DMS53 treated with DMSO at 0.1 percent for 48 hours (cell line): ENCODE data around the gene FRYL.
"Not testable (repeated sequence)": the region's sequence is repeated elsewhere in the genome, so short reads cannot be mapped to it uniquely, and the experiment has no call there.

ENCODE experiments used
- DNase-seq: peaks from one replicate; lab custom pipeline; 2025; ENCODE audit not compliant: unreplicated experiment; lab: John Stamatoyannopoulos, UW

FRYL gene

DNA sequence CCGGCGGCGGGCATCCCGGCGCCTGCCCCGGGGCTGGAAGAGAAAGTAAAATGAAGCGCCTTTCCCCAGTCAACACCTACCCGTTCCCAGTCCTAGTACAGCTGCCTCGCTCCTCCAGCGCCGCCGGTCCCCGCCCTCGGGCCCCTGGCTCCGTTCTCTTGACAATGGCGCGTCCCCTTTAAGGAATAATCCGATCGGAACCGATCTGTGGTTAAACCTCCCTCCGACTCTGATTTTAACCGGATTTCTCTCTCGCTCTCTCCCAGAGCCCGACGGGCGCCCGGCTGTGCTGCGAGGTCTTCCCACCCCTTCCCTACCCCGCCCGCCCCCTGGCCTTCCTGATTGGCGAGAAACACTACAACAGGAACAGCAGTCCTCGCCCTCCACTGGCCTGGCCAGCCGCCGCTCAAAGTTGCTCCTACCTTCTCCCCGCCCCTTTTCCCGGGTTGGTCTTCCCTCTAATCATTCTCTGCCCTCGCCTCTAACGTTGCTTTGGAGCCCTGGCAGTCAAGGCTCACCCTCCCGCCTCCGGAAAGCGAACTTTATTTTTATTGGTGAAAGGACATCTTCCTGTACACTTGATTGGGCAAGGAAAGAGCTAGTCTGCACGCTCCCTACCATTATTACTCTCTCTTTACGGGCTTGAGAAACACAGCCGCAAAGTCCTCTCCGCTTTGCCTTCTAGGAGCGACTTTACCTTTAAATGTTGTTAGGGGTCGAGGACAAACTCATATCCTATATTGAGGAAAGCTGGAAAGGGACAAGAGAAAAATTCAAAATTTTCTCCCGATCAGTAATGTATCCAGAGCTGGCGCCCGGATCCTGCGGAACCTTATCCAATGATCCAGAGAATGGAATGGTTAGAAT is at the start of gene FRYL:
Gene FRYL (minus strand): TSS at position 282 of the 867 bp plus-strand sequence. CDS start 145,869 bp downstream, outside the sequence.
- DNase-seq = peak; percentile 100

DNA sequence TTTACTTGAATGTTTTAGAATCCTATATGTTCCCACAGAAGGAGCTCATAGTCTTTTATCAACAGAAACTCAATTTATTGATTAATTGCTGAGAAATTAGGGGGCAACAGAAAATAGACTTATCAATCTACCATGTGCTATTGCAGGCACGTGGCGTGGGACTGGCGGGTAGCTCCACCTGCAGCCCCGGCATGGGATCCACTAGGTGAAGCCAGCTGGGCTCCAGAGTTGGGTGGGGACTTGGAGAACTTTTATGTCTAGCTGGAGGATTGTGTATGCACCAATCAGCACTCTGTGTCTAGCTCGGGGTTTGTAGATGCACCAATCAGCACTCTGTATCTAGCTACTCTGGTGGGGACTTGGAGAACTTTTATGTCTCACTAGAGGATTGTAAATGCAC is 47.5 kb upstream of the FRYL start:
- no peak for DNase-seq

DNA sequence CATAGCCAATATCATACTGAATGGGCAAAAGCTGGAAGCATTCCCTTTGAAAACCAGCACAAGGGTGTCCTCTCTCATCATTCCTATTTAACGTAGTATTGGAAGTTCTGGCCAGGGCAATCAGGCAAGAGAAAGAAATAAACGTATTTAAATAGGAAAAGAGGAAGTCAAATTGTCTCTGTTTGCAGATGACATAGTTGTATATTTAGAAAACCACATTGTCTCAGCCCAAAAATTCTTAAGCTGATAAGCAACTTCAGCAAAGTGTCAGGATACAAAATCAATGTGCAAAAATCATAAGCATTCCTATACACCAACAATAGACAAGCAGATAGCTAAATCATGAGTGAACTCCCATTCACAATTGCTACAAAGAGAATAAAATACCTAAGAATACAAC is 41.4 kb upstream of the FRYL start:
- not testable (repeated sequence) for DNase-seq

DNA sequence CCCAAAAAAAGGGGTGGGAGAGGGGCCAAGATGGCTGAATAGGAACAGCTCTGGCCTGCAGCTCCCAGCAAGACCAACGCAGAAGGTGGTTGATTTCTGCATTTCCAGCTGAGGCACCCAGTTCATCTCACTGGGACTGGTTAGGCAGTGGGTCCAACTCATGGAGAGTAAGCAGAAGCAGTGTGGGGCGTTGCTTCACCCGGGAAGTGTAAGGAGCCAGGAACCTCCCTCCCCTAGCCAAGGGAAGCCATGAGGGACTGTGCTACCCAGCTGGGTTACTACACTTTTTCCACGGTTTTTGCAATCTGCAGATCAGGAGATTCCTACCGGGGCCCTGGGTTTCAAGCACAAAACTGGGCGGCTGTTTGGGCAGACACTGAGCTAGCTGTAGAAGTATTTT is 36.9 kb upstream of the FRYL start:
- no peak for DNase-seq

DNA sequence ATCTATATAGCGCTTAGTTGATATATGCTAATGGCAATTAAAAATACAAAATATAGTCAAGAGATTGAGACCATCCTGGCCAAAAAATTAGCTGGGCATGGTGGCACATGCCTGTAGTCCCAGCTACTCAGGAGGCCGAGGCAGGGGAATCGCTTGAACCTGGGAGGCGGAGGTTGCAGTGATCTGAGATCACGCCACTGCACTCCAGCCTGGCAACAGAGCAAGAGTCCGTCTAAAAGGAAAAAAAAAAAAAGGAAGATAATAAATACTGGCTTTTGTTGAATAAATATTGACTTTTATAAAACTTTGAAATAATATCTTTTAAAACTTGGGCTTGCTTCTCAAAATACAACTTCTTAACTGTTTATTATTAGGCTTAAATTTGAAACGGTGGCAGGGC is 36.2 kb upstream of the FRYL start:
- not testable (repeated sequence) for DNase-seq

DNA sequence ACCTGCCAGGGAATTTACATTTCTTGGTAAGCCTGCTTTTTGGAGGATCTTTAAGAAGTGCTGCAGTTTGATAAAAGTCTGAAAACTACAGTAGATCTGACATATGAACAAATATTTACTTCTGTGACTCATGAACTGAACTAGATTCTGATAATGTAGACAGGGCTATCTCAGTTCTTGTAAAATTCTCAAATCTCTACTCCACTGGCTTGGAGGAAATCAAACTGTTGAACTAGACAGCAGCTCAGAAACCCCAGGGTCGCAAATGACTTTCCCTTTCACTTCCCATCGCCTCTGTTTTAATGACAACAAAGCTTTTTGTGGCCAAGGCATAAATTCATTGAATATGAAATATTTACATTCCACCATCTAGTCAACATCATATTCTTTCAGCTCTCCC is 35.4 kb upstream of the FRYL start:
- peak; percentile 17 for DNase-seq

DNA sequence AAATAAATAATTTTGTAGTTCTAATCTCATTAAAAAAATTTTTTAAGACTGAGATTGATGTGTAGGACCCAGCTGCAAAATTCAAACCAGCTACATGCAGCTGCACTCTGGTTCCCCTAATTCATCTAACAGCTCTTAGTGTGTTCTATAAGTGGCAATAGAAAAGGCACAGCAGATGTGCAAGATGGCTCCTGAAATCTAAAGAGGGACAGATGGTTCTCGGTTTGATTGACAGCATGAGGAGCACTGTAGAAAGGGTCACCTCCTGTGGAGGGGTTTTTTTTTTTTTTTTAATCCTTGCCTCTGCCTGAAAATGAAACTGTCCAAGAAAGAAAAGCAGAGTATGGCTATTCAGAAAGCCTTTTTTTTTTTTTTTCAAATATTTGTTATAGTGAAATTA is 33.9 kb upstream of the FRYL start:
- peak; percentile 85 for DNase-seq

DNA sequence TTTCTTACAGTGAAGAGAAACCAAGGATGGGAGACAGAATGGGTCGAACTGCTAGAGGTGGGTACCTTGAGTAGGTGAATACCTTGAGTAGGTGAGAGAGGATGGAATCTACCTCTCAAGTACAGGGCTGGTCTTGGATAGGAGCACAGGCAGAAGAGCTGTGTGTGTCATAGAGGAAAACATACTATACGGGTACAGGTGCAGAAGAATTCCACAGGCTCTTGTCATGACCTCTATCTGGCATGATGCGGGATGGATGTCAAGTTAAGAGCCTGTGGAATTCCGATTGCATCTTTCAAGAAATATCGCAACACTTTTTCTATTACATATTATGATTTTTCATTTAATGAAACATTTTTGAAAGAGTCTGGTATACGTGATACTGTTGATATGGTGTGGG is 32.8 kb upstream of the FRYL start:
- no peak for DNase-seq

DNA sequence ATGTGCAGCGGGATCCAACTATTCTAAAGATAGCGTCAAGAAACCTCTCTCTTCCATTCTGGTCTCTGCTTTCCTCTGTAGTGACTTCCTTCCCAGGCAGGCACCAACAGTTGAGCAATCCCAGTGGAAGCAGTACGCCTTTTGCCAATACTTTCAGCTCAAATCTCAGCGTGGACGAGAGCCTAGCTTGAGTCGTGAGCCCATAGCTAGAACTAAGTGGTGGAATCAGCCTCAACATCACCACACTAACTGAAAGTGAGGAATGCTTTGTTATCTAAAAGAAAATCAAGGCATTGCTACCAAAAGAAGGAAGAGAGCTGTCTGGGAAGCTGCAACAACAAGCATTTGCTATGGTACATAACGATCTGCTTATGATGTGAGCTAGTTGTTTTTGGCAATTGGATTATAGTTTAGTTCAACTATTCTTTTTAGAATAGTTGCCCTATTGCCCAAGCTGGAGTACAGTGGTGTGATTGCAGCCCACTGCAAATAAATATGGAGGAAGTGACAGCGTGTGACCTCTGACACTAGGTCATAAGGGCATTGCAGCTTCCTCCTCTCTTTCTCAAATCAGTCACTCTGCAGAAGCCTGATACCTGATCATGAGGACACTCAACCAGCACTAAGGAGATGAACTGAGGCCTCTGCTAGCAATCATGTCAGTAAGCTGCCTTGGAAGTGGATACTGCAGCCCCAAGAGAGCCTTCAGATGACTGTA is 24.7 kb upstream of the FRYL start:
- DNase-seq = no peak

DNA sequence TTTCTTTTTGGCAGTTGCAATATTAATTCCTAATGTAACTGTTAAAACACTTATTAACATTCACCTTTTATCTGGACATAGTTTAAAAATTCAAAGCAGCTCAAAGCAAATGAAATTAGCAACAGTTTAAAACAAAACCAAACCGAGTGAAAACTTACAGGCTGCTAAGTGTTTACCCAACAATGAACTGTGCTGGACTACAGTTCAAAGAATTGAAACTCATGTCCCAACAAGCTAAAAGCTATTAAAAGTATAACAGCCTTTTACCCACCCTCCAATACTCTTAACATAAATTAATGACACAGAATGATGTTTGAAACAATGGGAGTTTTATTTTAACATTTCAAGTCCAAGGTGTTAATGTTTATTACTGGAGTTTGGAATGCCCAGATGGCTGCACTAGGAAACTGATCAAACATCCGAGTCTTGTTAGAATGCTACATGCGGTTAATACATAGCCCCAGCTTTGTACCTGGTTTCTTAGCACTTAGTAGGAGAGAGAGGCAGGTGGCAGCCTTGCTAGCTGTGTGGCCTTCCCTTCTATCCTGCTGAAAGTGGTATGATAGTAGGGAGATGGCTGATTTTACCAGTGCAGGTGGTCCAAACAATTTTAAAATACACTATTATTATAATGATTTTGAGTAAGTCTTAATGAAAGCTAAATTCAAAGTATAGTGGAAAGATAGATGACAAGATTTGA is 21.1 kb upstream of the FRYL start:
- no peak for DNase-seq

DNA sequence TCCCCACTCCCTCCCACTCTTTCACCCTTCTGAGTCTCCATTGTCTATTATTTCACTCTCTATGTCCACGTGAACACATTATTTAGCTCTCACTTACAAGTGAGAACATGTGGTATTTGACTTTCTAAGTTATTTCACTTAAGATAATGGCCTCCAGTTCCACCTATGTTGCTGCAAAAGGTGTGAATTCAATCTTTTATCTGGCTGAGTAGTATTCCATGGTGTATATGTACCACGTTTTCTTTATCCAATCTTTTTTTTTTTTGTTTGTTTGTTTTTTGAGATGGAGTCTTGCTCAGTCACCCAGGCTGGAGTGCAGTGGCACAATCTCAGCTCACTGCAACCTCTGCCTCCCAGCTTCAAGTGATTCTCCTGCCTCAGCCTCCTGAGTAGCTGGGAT is 20.1 kb upstream of the FRYL start:
- not testable (repeated sequence) for DNase-seq

DNA sequence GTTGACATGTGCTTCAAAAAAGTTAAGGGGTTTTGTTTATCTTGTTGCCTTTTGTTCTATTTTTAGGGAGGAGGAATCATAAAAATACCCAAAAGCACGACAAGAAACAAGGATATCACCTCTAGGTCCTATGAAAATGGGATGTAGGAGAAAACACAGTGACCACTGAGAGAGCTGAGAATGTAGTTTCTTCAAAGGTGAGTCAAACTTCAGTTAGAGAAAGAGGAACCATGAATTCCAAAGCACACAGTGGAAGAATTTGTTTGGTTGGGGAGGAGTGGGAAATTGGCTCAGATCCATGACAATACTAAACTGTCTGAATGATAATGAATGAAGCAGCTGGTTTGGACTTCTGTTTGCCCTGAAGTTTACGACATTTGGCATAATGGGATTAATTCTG is 19.1 kb upstream of the FRYL start:
- no peak for DNase-seq

DNA sequence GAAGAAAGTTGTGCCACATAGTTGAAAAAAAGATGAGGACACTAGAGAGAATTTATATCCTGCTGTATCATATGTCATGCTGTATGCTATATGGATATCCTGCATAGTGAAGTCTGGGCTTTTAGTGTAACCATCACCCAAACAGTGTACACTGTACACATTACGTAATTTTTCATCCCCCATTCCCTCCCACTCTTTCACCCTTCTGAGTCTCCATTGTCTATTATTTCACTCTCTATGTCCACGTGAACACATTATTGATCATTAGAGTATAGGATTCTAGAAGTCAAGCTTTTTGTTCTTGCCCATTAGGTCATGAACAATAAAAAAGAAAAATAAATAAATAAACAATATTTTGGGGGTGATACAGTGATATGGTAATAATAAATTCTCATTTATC is 18.0 kb upstream of the FRYL start:
- no peak for DNase-seq

DNA sequence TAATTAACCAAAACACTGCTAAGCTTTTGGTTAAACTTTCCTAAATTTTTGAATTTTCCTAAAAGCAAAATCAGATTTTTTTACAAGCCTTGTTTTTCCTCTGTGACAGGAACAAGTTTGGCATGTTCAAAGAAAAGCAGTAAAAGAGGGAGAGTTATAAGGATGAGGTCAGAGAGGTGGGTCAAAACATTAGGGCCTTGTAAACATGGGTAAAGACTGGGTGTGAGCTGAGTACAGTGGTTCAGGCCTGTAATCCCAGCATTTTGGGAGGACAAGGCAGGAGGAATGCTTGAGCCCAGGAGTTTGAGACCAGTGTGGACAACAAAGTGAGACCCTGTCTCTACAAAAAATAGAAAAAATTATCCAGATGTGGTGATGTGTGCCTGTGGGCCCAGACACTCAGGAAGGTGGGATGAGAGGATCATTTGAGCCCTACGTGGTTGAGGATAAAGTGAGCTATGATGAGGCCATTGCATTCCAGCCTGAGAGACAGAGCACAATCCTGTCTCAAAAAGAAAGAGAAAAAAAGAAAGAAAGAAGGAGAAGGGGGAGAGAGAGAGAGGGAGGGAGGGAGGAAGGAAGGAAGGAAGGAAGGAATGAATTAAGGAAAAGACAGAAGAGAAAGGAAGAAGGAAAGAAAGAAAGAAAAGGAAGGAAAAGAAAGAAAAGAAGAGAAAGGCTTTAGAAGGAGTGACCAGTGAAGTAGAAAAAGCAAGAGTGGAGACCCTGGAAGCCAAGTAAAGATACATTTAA is 17.0 kb upstream of the FRYL start:
- no peak for DNase-seq

DNA sequence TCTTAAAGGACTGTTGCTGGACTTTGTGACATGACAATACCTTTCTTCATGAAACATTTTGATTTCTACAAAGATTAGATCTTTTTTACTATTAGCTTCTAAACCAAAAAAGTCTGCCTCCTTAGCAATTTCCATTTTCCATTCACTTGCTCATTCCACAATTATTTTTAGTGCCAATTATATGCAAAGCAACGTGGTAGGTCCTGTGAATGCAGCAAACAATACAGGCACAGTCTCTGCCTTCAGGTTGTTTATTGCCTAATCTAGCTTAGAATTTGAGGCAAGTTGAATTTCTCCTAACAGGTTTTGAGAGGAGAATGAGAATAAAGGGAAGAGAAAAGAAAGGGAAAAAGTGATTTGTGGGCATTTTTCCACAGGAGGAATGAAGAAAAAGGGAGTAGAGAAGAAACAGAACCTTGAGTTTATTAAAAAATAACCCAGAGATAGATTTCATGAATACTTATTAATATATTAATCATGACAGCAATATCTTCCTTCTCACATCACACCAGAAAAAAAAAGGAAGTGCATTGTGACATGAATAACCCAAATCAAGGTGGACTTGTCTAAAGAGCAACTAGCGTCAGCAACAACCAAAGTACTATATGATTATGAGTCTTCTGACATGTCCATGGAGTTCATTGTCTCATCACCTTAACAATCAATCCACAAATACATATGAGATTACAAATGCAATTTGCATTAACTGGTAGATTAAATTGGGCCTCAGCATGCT is 16.3 kb upstream of the FRYL start:
- DNase-seq = no peak

DNA sequence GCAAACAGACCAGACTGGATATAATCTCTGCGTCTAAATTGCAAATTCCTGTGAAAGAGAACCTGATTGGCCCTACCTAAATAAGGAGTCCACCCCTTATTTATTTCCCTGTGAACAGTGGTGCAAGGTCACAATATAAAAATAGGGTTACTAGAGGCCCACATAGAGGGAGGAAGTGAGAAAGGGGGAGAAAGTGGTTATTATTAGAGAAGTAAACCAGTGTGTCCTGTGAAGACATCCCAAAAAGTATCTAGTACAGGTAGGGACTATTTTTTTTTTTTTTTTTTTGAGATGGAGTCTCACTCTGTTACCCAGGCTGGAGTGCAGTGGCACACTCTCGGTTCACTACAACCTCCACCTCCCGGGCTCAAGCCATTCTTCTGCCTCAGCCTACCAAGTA is 15.0 kb upstream of the FRYL start:
- no peak for DNase-seq

DNA sequence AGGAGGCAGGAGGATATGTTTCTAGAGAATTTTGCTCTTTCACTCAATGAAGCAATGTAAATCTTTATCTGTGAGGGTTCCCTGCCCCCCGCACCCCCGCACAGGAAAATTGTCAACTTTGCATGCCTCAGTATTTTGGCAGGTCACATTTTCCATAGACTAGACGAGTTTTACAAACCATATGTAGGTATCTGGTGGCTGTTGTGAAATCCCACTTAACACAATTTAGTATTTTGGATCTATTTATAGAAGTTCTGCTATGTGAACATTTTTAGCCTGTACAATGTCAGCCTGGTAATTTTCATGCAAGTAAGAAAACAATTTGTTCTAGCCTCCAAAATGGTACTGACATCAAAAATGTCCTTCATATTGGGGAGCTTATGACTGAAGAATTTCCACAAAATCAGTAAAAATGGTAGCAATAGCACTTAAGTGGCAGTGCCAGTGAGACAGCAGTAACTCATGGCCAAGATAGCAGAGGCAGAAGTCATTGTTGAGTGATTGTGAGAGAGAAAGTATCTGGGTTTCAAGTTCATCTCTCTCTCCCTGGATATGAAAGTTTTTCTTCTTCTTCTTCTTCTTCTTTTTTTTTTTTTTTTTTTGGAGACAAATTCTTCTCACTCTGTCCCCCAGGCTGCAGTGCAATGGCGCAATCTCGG is 12.4 kb upstream of the FRYL start:
- DNase-seq = no peak

DNA sequence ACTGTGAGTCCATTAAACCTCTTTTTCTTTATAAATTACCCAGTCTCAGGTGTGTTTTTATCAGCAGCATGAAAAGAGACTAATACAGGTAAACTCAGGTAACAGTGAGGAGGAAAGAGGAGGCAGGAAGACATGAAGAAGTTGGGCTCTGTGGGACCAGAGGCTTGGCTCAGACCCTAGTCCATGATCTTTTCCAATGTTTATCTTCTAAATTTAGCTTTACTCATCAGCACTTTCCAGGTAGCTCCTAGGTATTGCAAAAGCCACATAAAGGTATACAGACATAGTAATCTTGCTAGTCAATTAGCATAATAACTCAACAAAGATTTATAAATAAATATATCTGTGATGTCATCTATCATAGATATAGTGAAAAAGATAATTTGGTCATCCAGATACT is 11.2 kb upstream of the FRYL start:
- DNase-seq = no peak

DNA sequence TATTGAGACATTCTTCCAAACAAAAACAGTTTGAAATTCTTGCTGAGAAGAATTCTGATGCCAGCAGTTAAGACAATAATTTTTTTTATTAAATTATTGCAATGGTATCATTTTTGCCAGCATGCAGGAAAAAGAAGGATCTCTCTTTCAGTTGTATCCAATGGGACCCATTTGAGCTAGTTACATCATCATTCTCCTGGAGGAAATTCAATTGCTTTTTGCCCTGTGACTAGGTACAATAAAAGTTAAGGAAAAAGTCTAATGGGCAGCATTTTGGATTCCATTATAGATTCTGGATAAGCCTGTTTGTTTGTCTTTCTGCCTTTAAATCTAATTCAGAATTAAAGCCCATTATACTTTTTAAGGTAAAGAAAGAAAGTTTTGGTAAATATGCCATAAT is 10.5 kb upstream of the FRYL start:
- no peak for DNase-seq

DNA sequence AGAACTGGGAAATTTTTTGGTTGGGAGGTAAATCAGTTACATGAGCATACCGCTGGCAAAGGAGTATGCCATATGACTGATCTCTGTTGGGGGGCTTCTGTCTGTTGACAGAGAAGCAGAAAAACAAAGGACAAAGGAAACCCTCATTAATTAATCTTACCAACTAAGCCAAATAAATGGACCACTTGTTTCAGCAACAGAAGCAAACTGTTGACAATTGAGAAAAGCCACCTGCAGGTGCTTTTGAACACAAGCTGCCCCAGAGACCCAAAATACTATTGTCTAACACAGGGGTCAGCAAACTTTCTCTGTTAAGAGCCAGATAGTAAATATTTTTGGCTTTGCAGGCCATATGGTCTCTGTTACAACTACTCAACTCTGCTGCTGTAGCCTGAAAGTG is 7.0 kb upstream of the FRYL start:
- no peak for DNase-seq
